Transverse colon (tissue), 4 donors: ENCODE measurements around the gene XPC. TPM values are rescaled to one million over a fixed set of nuclear protein-coding genes. Genes with fewer than 3 reads are reported as not detected.
A peak's percentile ranks its signal among the peaks of the same experiment; 100 is the strongest.

Source experiments
- DNase-seq: peaks from one replicate; pipeline ENCODE4 v3.0.0-alpha.2; 2019
- H3K27ac ChIP-seq, 4 donors: fragments of 200-600 bp; sonication (generic); 2 replicates each; pipeline ENCODE4 v1.5.1; 2016 to 2018; ENCODE audit warnings: inconsistent platforms in 4 of 4
- H3K27me3 ChIP-seq: fragments of 200-600 bp; sonication (generic); 2 replicates; pipeline ENCODE4 v1.5.1; 2017; ENCODE audit warnings: inconsistent platforms
- H3K36me3 ChIP-seq, 4 donors: fragments of 200-600 bp; sonication (generic); 2 replicates each; pipeline ENCODE4 v1.5.1; 2017 to 2019; ENCODE audit warnings: inconsistent platforms in 4 of 4
- H3K4me1 ChIP-seq, 4 donors: fragments of 200-600 bp; sonication (generic); 2 replicates each; pipeline ENCODE4 v1.5.1; 2017 to 2020; ENCODE audit warnings: inconsistent platforms in 4 of 4
- H3K4me3 ChIP-seq, 4 donors: fragments of 200-600 bp; sonication (generic); 1 replicate in 1 of 4; 2 replicates in 3 of 4; pipeline versions ENCODE4 v1.5.1 to v1.6.1; 2017 to 2019; ENCODE audit warnings: inconsistent platforms in 4 of 4
- H3K9me3 ChIP-seq, 2 donors: fragments of 200-600 bp; sonication (generic); 2 replicates each; pipeline ENCODE4 v1.5.1; 2017 to 2019; ENCODE audit warnings: inconsistent platforms in 2 of 2
- CTCF ChIP-seq, 5 experiments: fragments of 200-600 bp in 3 of 5; fragments of 450-650 bp in 2 of 5; sonication (generic) in 3 of 5; IDR thresholded peaks; 1 replicate in 2 of 5; 2 replicates in 3 of 5; pipeline ENCODE4 v1.5.1; 2016 to 2017; ENCODE audit warnings: antibody characterized with exemption in 5 of 5, inconsistent platforms in 3 of 5, mild to moderate bottlenecking in 2 of 5, moderate library complexity in 1 of 5
- EP300 ChIP-seq: sonication (generic); formaldehyde crosslinking; IDR thresholded peaks from one replicate; pipeline ENCODE4 v1.6.1; 2017; ENCODE audit warnings: antibody characterized with exemption, low read depth
- POLR2A ChIP-seq: fragments of 450-650 bp; IDR thresholded peaks from one replicate; pipeline ENCODE4 v1.6.1; 2016; ENCODE audit warnings: antibody characterized with exemption, mild to moderate bottlenecking, moderate library complexity
- POLR2AphosphoS5 ChIP-seq, 3 donors: sonication (generic); formaldehyde crosslinking; IDR thresholded peaks; one replicate each; pipeline ENCODE4 v1.6.1; 2016; ENCODE audit warnings: antibody characterized with exemption in 3 of 3
- whole genome bisulfite sequencing, 2 donors: methylation state at CpG; one replicate each; pipeline ENCODE4 v1.1.5; 2018; ENCODE audit warnings: low coverage in 1 of 2; 5-methylcytosine and 5-hydroxymethylcytosine counted together
- in situ Hi-C, 4 donors: fragments of 200-750 bp; cut with MboI; loops; one replicate each; pipeline versions ENCODE4 v1.15.0 to v1.15.1; 2017; ENCODE audit warnings: low sequenced_read_pairs in 3 of 4, low pct_ligation_motif_present in 1 of 4, low pct_unique_long_range_greater_than_20kb in 1 of 4
- intact Hi-C: fragments of 100-400 bp; cut with DNase I; formaldehyde crosslinking; loops from one replicate; pipeline ENCODE4 v1.15.1; 2023; ENCODE audit warnings: low total_unique reads
- total RNA-seq, 4 donors: library from RNA; depleted of rRNA; stranded (reverse); fragments of >200 nt; gene quantifications; one replicate each; pipeline ENCODE4 v1.1.0, GENCODE V29; 2016

XPC gene
- total RNA-seq, 4 donors from 2014 or later: 30.7 to 287 (median 46.6) TPM

GRCh38 chr3:14177580-14178246 is 688 bp downstream of the XPC start:
- DNase-seq: no peak
- Histone ChIP-seq H3K4me3 (peak overlapping the region; percentile 63 to 97 (median 89)), H3K27ac (peak overlapping the region; percentile 96 to 99 (median 98)), H3K9me3 (no peaks in the 10 kb centered on the region), H3K27me3 (no peaks in the 10 kb centered on the region), H3K36me3 (peaks cover 0 to 17% (median 0%) of the 10 kb centered on the region in 4 donors), H3K4me1 (peaks cover 11 to 37% (median 24%) of the 10 kb centered on the region in 4 donors)
- in situ Hi-C loops: loop anchor here in 1 of 4 donors (10.0 to 25.0 kb wide), 2 partner anchors 53 to 485 kb away; partner anchors contain the start of genes CCDC174, CHCHD4 and TMEM43
- TF ChIP-seq CTCF (IDR thresholded peaks at IDR 0.05) (no peak), POLR2A (no peak), POLR2AphosphoS5 (IDR thresholded peaks at IDR 0.05) (no peak), EP300 (no peak)
- 3 to 27% methylated on average over 2 to 10 of the region's 10 CpGs for WGBS, 2 donors
- intact Hi-C loops: no loop called here

- in situ Hi-C loops: loop anchor here in 1 of 4 donors (10.0 to 25.0 kb wide), 2 partner anchors 51 to 487 kb away; partner anchors contain the start of genes CCDC174, CHCHD4 and TMEM43
Observed at GRCh38 chr3:14175383-14176037, 2.9 kb downstream of the XPC start.

GRCh38 chr3:14174483-14174882 is 3.9 kb downstream of the XPC start:
- Histone ChIP-seq H3K4me3 (no peak overlapping the region), H3K4me1 (peaks cover 8 to 31% (median 20%) of the 10 kb centered on the region in 4 donors), H3K27ac (no peak overlapping the region), H3K9me3 (no peaks in the 10 kb centered on the region), H3K27me3 (no peaks in the 10 kb centered on the region), H3K36me3 (peaks cover 0 to 35% (median 13%) of the 10 kb centered on the region in 4 donors)
- in situ Hi-C loops: loop anchor here in 2 of 4 donors (10.0 to 25.0 kb wide), 2 partner anchors 50 to 287 kb away; partner anchors contain the start of genes CHCHD4 (in 1 of the 2), TMEM43 (in 1 of the 2) and WNT7A (in 1 of the 2)
- intact Hi-C loops: loop anchor here (5.0 kb wide), 1 partner anchor 47 kb away; the partner anchor contains the start of gene TMEM43
- WGBS, 2 donors: 60 to 65% methylated on average over 2 of the region's 2 CpGs
- TF ChIP-seq POLR2AphosphoS5 (IDR thresholded peaks at IDR 0.05): no peak
- no peak for TF ChIP-seq POLR2A
- TF ChIP-seq CTCF (IDR thresholded peaks at IDR 0.05): no peak
- no peak for DNase-seq

More at GRCh38 chr3:14175383-14176037, 2.9 kb downstream of the XPC start:
- DNase-seq: no peak
- Histone ChIP-seq H3K9me3 (no peaks in the 10 kb centered on the region), H3K4me3 (no peak overlapping the region), H3K4me1 (peaks cover 11 to 36% (median 24%) of the 10 kb centered on the region in 4 donors), H3K27ac (no peak overlapping the region), H3K36me3 (peaks cover 0 to 25% (median 8%) of the 10 kb centered on the region in 4 donors), H3K27me3 (no peaks in the 10 kb centered on the region)
- TF ChIP-seq CTCF (IDR thresholded peaks at IDR 0.05): no peak
- no peak for TF ChIP-seq POLR2A
- no peak for TF ChIP-seq EP300
- 45 to 53% methylated on average over 1 to 3 of the region's 3 CpGs for WGBS, 2 donors
- intact Hi-C loops: no loop called here

GRCh38 chr3:14172496-14172895 is 5.9 kb downstream of the XPC start:
- intact Hi-C loops: loop anchor here (5.0 kb wide), 1 partner anchor 45 kb away; the partner anchor contains the start of gene TMEM43
- Histone ChIP-seq H3K4me3 (no peak overlapping the region), H3K36me3 (peaks cover 0 to 55% (median 22%) of the 10 kb centered on the region in 4 donors), H3K4me1 (peaks cover 3 to 21% (median 11%) of the 10 kb centered on the region in 4 donors), H3K27ac (no peak overlapping the region), H3K27me3 (no peaks in the 10 kb centered on the region), H3K9me3 (no peaks in the 10 kb centered on the region)
- in situ Hi-C loops: loop anchor here in 2 of 4 donors (10.0 to 25.0 kb wide), 2 partner anchors 48 to 285 kb away; partner anchors contain the start of genes CHCHD4 (in 1 of the 2), TMEM43 (in 1 of the 2) and WNT7A (in 1 of the 2)
- DNase-seq: no peak
- WGBS, 2 donors: 87 to 94% methylated on average over 3 to 5 of the region's 5 CpGs
- TF ChIP-seq POLR2A: no peak
- TF ChIP-seq CTCF (IDR thresholded peaks at IDR 0.05): no peak
- TF ChIP-seq POLR2AphosphoS5 (IDR thresholded peaks at IDR 0.05): no peak
- TF ChIP-seq EP300: no peak
